HEK293 (cell line): ENCODE data around the gene SPDYE3.

Experiments used
- CTCF ChIA-PET: fragments of 350-600 bp; formaldehyde crosslinking; extraction: SDS; loops from one replicate; lab custom pipeline; 2021; ENCODE audit warnings: antibody characterized with exemption; lab: Yijun Ruan, JAX
- POLR2A ChIA-PET: fragments of 300-600 bp; formaldehyde crosslinking; extraction: SDS; loops from one replicate; lab custom pipeline; 2020; ENCODE audit warnings: antibody characterized with exemption, inconsistent platforms; lab: Yijun Ruan, JAX
- H3K27ac ChIP-seq: fragments of 200-500 bp; sonication (Bioruptor generic); 2 replicates; pipeline ENCODE4 v1.5.1; 2014; ENCODE audit warnings: low read depth, low read length, control low read depth, inconsistent platforms; ENCODE audit errors: extremely low read depth
- H3K36me3 ChIP-seq, 2 experiments: fragments of 200-500 bp in 1 of 2; sonication (Bioruptor generic) in 1 of 2; 1 replicate in 1 of 2; 2 replicates in 1 of 2; pipeline ENCODE4 v1.5.1; 2014 to 2017; ENCODE audit warnings: inconsistent platforms in 2 of 2, low read length in 2 of 2; ENCODE audit not compliant: control insufficient read depth in 2 of 2, insufficient read depth in 1 of 2
- H3K4me1 ChIP-seq: fragments of 200-500 bp; sonication (Bioruptor generic); 2 replicates; pipeline ENCODE4 v1.5.1; 2014; ENCODE audit warnings: mild to moderate bottlenecking, low read length, inconsistent platforms; ENCODE audit not compliant: control insufficient read depth, insufficient read depth
- H3K4me3 ChIP-seq: 2 replicates; pipeline ENCODE4 v1.5.1; 2011; ENCODE audit warnings: low read depth, mild to moderate bottlenecking, control low read depth, low read length, moderate library complexity
- H3K9me3 ChIP-seq: fragments of 200-500 bp; sonication (Bioruptor generic); 2 replicates; pipeline ENCODE4 v1.5.1; 2014; ENCODE audit warnings: low read depth, low read length, inconsistent platforms; ENCODE audit not compliant: control insufficient read depth, insufficient read depth
- EGR2 ChIP-seq: fragments of 450-650 bp; formaldehyde crosslinking; IDR thresholded peaks from 2 replicates; pipeline ENCODE4 v1.5.1; 2016; ENCODE audit warnings: low read depth, missing biosample characterization, missing genetic modification characterization
- PATZ1 ChIP-seq: fragments of 450-650 bp; formaldehyde crosslinking; IDR thresholded peaks from 2 replicates; pipeline ENCODE4 v1.5.1; 2016; ENCODE audit warnings: missing biosample characterization, missing genetic modification characterization
- SALL2 ChIP-seq: fragments of 450-650 bp; formaldehyde crosslinking; IDR thresholded peaks from 2 replicates; pipeline ENCODE4 v1.5.0; 2017; ENCODE audit warnings: missing biosample characterization, mild to moderate bottlenecking, missing genetic modification characterization, borderline replicate concordance
- SP2 ChIP-seq: fragments of 450-650 bp; formaldehyde crosslinking; IDR thresholded peaks from 2 replicates; pipeline ENCODE4 v1.5.1; 2016; ENCODE audit warnings: missing biosample characterization, missing genetic modification characterization
- ZFHX2 ChIP-seq: fragments of 450-650 bp; formaldehyde crosslinking; conservative IDR thresholded peaks from 2 replicates; pipeline ENCODE4 v1.5.1; 2016; ENCODE audit warnings: missing biosample characterization, missing genetic modification characterization
- ZNF248 ChIP-seq: fragments of 450-650 bp; formaldehyde crosslinking; IDR thresholded peaks from 2 replicates; pipeline ENCODE4 v1.5.1; 2017; ENCODE audit warnings: missing biosample characterization, missing genetic modification characterization
- ZNF366 ChIP-seq: fragments of 450-650 bp; formaldehyde crosslinking; conservative IDR thresholded peaks from 2 replicates; pipeline ENCODE4 v1.5.1; 2016; ENCODE audit warnings: missing biosample characterization, missing genetic modification characterization

Gene SPDYE3

GRCh38 chr7:100371561-100372171 is 64.2 kb downstream of the SPDYE3 start:
- TF ChIP-seq EGR2 (tag by site-specific recombination) (peak; percentile 89), SALL2 (no peak), PATZ1 (tag by site-specific recombination) (peak; percentile 25; the same call in 1 of the 2 replicates), ZFHX2 (tag by site-specific recombination) (peak; percentile 94), ZNF248 (tag by site-specific recombination) (no peak), ZNF366 (tag by site-specific recombination) (no peak), SP2 (tag by site-specific recombination) (peak; percentile 25; the same call in 1 of the 2 replicates)
- ChIA-PET POLR2A (no interaction called here), CTCF (interaction anchor here (0.6 to 1.1 kb wide), 3 partner anchors 36 to 241 kb away, joined by 3 to 4 read pairs (median 3); partner anchors contain the start of gene MEPCE)
- Histone ChIP-seq H3K9me3 (no peaks in the 10 kb centered on the region), H3K4me3 (no peak overlapping the region), H3K36me3 (peaks cover 0 to 10% of the 10 kb centered on the region in 2 experiments; a peak in 2 of 3 replicates), H3K27ac (0 out of 2 replicates have a peak overlapping the region, but pooled peaks have one; percentile 33), H3K4me1 (no peaks in the 10 kb centered on the region)
